NCI-H345 treated with DMSO at 0.1 percent for 48 hours (cell line): ENCODE measurements around the gene IL1RN.

Experiments used
- DNase-seq: peaks from one replicate; lab custom pipeline; 2025; ENCODE audit not compliant: unreplicated experiment; lab: John Stamatoyannopoulos, UW

The IL1RN gene

DNA sequence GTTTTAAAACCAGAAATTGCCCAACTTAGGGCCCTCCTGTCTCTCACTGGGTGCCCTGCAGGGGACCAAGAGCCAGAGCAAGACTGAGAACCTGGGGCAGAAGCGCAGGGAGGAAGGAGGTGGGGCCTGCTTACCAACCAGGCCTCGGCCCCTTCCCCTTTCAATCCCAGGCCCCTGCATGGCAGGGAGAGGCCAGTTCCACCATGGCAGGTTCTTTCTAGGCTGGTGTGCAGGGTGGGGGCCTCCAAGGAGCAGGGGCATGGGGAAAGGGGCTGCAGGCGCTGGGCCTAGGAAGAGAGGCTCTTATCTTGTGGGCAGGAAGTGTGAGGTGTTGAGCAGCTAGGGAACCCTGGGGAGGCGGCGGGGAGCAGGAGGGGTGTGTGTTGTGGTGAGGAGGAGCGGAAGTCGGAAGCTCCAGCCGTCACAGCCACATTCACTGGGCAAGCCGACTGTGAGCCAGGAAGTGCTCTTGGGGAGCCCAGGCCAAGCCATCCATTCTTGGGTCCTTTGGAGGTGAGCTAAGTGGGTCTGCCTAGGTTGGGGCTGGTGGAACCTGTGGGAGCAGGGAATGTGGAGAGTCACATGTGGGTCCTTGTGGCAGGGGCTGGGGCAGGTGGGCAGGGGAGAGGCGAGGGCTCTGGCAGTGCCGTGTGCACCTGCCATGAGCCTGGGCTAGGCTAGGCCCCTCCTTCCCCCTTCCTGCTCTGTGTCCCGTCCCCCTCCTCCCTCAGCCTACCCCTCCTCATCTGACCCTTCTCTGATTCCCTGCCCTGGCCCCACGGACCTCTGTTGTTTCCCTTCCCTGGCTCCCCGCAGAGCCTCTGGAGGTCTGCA is 46.4 kb downstream of the IL1RN start, which contains the start of gene PSD4:
Gene PSD4, plus strand, starts transcription at position 430 of the 834 bp plus-strand sequence. CDS start 8,486 bp downstream, outside the sequence.
- no peak for DNase-seq

DNA sequence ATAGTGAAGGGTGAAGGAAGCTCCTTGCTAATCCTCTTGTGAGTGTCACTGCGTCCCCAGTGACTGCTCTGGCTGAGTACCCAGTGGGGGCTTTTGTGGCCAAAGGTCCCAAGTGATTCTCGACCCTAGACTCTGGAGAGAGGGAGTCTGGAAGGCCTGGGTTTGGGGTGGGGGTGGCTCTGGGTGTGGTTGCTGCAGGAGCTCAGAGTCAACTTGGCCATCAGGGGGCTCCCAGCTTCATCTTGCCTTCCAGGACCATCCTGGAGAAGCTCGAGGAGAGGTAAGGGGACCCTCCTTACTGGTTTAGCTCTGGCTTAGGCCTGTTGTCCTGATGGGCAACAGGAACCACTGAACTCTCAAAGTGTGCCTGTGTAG is 47.0 kb downstream of the IL1RN start:
- no peak for DNase-seq

DNA sequence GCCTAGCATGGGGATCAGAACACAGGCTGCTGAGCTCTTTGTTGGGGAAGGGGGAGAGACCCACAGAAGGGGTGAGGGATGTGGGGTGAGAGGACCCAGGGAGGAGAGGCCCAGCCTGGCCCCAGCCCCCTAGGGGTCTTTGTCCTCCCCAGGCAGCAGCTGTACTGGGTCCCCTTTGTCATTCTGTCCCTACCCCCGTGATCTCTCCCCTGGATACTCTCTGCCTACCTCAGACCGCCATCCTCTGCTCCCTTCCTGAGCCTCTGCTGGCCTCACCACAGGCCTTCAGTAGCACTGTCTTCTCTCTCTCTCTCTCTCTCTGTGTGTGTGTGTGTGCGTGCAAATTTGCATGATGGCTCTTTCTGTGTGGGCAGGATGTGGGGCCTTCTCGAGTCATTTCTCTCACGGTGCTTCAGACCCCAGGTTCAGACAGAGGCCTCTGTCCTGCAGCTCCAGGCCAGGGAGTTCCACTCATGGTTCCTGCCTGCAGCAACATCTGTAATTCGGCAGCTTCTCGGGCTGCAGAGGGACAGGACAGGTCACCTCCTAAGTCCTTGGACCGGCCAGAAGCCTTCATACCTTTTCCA is 47.7 kb downstream of the IL1RN start:
- no peak for DNase-seq

DNA sequence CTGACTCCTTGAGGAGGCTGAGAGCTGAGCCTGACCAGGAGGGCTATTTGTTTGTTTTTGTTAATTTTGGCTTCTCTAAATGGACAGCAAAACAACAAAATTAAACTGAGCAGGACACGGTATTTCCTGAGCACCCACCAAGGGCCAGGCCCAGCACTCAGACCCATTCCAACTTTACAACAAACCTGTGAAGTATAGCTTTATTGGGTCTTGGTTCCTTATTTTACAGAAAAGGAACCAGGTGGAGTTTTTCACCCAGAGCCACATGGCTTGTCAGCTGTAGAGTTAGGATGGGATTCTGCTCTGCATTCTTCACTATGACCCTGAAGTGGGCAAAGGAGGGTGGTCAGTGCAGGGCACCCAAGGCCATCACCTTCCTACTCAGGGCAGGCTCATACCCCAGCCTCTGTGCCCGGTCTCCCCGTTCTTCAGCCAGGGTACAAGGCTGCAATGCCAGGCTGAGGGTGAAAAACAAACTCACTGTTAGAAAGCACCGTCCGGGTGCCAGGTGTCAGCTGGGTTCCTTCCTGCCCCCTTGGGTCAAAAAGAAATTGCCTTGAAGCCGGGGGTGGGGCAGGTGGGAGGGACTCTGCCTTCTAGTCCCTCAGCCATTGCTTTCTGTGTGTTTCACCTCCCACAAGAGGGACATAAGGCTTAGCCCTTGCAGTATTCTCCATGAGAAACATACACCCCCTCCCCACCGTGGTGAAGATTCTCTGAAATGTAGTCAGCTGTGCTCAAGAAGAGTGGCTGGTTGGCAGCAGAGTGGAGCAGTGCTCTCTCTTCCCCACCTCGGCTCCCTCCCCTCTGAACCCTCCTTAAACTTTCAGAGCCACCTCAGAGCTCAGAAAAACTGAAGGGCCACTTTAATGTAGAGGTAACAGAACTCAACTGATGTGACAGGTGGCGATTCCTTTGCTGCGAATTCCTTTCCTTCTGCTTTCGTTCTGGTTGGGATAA is 48.6 kb downstream of the IL1RN start:
- DNase-seq: no peak

DNA sequence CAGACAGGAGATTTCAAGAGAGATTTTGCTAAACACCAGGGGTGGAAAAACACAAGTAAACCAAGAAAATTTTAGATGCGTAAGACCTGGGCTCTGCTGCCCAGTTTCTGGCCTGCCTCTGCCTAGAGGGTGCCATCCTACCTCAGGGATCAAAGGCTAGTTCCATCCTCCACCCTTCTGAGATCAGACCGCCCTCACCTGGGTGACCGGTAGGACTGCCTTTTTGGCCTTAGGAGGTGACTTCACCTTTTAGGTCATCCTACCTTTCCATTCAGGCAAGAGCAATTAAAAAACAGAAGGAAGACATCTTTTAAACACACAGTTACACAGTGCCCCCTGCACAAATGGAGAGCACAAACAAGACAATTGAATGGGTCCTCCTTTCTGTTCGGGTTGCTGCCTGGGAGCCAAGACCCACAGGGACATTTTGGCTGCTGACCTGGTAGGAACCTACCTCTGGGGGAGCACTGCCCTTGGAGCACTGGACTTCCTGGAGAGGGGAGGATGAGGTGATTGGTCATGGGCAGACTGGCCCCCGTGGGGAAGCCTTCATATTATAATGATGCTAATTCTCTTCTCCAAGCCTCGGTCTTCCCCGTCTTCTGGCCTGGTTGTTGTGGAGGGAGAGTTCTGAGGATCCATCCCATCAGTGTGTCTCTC is 49.4 kb downstream of the IL1RN start:
- DNase-seq: no peak

DNA sequence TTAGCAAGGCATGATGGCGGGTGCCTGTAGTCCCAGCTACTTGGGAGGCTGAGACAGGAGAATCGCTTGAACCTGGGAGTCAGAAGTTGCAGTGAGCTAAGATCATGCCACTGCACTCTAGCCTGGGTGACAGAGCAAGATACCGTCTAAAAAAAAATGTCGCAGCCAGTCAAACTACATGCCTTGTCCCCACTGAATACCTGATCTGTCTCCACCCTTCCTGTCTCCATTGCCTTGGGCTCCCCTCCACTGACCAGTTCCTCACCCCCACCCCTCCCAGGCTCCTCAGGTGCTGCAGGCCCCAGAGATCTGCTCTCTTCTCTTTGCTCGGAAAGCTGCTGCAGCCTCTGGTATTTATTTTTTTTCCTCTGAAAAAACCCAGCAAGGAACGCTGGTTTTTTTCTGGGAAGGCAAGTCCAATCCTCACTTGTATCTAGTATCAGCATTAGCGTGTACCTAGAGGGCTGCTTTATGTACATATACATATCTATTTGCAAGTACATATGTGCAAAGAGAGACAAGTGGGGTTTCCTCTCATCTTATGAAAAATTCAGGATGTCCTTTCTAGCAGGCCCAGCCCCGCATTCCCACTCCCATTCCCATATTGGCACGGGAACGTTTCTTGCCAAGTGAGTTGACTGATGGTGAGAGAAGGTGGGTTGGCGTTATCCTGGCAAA is 50.8 kb downstream of the IL1RN start:
- no peak for DNase-seq

DNA sequence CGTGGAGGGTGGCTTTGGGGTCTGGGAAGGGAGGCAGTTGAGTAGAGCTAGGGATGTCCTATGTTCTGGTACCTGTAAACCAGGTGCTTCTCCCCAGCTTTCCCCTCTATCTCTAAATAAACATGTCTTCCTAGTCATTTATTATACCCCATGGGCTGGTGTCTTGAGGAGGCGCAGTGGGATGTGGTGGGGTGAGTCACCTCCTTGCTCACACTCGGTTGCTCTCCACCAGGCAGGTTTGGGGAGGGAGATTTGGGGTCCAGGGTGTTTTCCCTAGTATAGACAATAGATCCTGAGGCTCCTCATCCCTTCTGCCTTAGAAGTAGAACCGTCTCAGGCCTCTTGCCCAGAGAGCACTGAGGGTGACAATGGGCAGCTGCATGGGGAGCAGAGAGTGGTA is 51.5 kb downstream of the IL1RN start:
- DNase-seq: no peak

DNA sequence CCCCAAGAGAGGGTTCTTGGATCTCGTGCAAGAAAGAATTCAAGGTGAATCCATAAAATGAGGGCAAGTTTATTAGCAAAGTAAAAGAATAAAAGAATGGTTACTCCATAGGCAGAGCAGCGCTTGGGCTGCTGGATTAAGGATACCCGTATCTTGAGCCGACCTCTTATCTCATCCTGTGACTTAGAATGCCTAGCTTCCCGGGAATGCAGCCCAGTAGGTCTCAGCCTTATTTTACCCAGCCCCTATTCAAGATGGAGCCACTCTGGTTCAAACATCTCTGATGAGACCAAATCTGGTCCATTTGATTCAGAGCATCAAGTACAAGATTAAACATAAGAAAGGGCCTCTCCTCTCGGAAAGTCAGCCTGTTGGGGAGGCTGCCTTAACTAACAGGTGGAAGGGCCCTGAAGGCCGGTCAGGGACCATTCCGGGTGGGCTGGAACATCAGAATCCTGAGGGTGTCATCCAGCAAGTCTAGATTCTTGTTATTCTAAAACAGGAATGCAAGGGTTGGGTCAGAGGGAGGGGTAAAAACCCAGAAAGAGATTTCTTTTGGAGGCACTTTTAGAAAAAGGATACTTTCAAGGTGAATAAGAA is 52.1 kb downstream of the IL1RN start:
- DNase-seq: no peak

DNA sequence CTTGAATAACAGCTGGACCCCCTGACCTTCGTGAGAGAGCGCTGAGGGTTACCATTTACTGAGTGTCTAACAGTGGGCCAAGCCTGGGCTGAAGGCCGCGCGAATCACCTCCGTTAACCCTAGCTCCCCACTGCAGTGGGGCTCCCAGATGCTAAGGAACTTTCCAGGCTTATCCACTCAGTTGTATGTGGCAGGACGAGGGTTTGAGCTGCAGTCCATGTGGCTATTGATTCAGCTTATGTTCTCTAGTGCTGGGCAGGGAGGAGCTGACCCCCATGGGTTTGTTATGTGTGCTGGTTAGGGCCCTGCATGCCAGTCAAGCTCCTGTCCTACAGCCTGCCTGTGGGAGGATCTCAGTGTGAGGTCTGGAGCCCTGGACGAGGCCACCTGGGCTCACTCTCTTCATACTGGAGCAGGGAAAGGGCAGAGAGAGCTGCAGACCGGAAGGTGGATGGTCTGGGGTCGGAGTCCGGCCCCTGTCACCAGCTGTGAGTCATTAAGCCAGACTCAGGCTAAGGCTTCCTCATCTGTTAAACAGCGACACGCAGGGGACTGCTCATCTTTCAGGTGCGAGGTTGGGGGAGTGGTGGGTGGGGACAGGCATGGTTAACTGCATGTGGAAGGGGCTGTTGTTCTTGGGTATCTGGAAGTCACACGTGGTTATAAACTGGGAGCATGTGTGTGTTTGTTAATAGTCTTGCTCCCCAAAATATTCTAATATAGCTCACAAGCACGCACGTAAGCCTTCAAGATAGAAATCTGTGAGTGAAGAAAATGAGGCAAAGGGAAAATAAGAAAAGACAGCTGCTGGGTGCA is 52.9 kb downstream of the IL1RN start:
- DNase-seq: no peak

DNA sequence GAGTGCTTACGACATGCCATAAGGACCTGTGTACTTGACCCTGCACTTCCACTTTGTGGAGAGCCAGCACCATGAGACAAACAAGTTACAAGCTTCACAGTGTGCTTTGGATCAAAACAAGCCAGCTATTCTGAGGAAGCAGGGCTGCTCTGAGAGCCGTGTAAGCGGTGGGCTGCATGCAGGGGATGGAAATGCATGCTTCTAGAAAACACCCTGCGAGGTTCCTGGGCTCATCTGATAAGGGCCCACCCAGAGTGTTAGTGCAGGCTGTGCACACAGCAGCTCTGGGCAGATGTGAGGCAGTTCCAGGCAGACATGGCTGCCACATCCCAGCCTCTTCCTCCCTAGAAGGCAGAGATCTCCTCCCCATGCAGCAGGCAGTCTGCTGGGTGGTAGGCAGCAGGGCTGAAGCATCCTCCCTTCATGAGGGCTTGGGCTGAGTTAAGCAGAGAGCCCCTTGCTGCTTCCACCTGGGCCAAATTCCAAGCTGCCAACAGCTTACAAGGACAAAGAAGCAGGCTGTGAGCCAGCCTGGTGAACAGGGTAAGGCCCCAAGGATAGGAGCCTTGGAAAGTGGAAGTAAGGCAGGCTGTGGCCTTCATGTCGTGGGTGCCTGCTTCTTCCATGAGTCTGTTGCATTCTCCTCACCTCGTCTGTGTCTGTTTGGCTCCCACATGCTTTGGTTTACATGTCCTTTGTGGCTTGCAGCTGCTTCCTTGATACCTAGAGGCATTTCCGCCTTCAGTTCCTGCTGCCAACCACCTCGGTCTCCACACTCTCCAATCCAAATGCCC is 54.1 kb downstream of the IL1RN start:
- DNase-seq: no peak

DNA sequence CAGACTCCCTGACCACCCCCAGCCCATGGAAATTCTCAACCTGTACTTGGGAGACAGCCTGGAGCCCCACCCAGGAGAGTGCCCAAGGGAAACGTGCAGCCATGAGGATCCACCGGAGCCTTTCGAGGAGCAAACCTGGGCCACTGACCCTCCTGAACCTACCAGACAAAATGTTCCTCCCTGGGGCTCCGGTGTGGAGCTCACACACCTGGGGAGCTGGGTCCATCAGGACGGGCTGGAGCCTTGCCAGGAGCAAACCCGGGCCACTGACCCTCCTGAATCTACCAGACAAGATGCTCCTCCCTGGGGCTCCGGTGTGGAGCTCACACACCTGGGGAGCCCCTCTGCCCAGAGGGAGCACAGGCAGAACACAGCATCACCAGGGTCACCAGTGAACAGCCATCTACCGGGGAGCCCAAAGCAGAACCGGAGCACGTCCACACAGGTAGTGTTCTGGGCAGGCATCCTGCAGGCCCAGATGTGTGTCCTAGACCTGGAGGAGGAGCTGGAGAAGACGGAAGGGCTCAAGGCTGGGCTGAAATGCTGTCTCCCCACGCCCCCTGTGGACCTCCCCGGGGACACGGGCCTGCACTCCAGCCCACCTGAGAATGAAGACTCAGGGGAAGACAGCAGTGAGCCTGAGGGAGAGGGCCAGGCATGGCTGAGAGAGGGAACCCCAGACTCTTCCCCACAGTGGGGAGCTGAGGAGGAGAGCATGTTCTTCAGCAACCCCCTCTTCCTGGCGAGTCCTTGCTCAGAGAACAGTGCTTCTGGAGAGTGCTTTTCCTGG is 55.3 kb downstream of the IL1RN start:
- DNase-seq: no peak

DNA sequence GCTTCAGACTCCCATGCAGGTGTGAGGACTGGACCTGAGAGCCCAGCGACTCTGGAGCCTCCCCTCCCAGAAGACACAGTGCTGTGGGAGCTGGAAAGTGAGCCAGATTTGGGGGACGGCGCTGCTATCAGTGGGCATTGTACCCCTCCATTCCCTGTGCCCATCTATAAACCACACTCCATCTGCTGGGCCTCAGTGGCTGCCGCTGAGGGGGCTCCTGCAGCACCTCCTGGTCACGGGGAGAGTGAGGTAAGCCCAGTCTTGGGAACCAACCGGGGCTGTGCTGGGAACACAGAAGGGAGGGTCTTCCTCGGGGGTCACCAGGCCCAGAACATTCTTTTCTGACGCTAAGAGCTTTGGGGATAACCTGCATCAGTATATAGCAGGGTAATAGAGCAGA is 55.9 kb downstream of the IL1RN start:
- DNase-seq: no peak
